Thyroid gland (tissue), 4 donors: ENCODE data around the gene MYEF2. TPM values are rescaled to one million over a fixed set of nuclear protein-coding genes. Genes with fewer than 3 reads are reported as not detected.

Experiments
- DNase-seq, 2 donors: peaks; one replicate each; pipeline ENCODE4 v3.0.0-alpha.2; 2019
- H3K27ac ChIP-seq, 3 donors: fragments of 200-600 bp; sonication (generic); 1 replicate in 2 of 3; 2 replicates in 1 of 3; pipeline ENCODE4 v1.5.1; 2016 to 2019; ENCODE audit warnings: mild to moderate bottlenecking in 1 of 3, moderate library complexity in 1 of 3
- H3K27me3 ChIP-seq: fragments of 200-600 bp; sonication (generic); one replicate; pipeline ENCODE4 v1.5.1; 2019
- H3K36me3 ChIP-seq, 2 donors: fragments of 200-600 bp; sonication (generic); one replicate each; pipeline ENCODE4 v1.5.1; 2016 to 2019
- H3K4me1 ChIP-seq, 2 donors: fragments of 200-600 bp; sonication (generic); one replicate each; pipeline ENCODE4 v1.5.1; 2017 to 2019
- H3K4me3 ChIP-seq, 3 donors: fragments of 200-600 bp; sonication (generic); replicated peaks in 1 of 3; 1 replicate in 2 of 3; 2 replicates in 1 of 3; pipeline ENCODE4 v1.5.1; 2016; ENCODE audit warnings: mild to moderate bottlenecking in 1 of 3
- H3K9me3 ChIP-seq: fragments of 200-600 bp; sonication (generic); one replicate; pipeline ENCODE4 v1.5.1; 2017
- CTCF ChIP-seq, 6 experiments: fragments of 200-600 bp in 3 of 6; fragments of 450-650 bp in 3 of 6; sonication (generic) in 3 of 6; IDR thresholded peaks; one replicate each; pipeline ENCODE4 v1.5.1; 2016 to 2019; ENCODE audit warnings: antibody characterized with exemption in 6 of 6, mild to moderate bottlenecking in 2 of 6, inconsistent platforms in 1 of 6, moderate library complexity in 1 of 6
- POLR2A ChIP-seq, 2 donors: fragments of 450-650 bp; IDR thresholded peaks; one replicate each; pipeline ENCODE4 v1.6.1; 2017; ENCODE audit warnings: antibody characterized with exemption in 2 of 2, mild to moderate bottlenecking in 2 of 2, moderate library complexity in 1 of 2
- WGBS, 2 donors: methylation state at CpG; one replicate each; pipeline ENCODE4 v1.1.5; 2017; 5-methylcytosine and 5-hydroxymethylcytosine counted together
- intact Hi-C: fragments of 100-400 bp; cut with DNase I; formaldehyde crosslinking; loops from one replicate; pipeline ENCODE4 v1.15.1; 2023
- total RNA-seq, 4 donors: library from RNA; depleted of rRNA; stranded (reverse); fragments of >200 nt; gene quantifications; one replicate each; pipeline ENCODE4 v1.2.3, GENCODE V29; 2016

MYEF2 gene
- total RNA-seq, 4 donors from 2014 or later: 6.4 to 19.4 (median 11.9) TPM

- H3K27ac ChIP-seq: no peak overlapping the region
- H3K36me3 ChIP-seq: no peaks in the 10 kb centered on the region
- WGBS, 2 donors: 90 to 95% methylated on average over 1 of the region's 1 CpG
- peaks cover 0 to 6% of the 10 kb centered on the region in 2 donors for H3K4me1 ChIP-seq
- intact Hi-C loops: no loop called here
- TF ChIP-seq POLR2A (IDR thresholded peaks at IDR 0.05) (no peak), CTCF (IDR thresholded peaks at IDR 0.05) (no peak)
- no peaks in the 10 kb centered on the region for H3K27me3 ChIP-seq
- H3K4me3 ChIP-seq: no peak overlapping the region
- no peak for DNase-seq
- H3K9me3 ChIP-seq: no peaks in the 10 kb centered on the region
Measured at GRCh38 chr15:48143856-48144255, 34.2 kb downstream of the MYEF2 start.

GRCh38 chr15:48132874-48133273 is 45.2 kb downstream of the MYEF2 start:
- no peaks in the 10 kb centered on the region for H3K27me3 ChIP-seq
- no peak overlapping the region for H3K4me3 ChIP-seq
- H3K36me3 ChIP-seq: no peaks in the 10 kb centered on the region
- TF ChIP-seq POLR2A (IDR thresholded peaks at IDR 0.05) (no peak), CTCF (IDR thresholded peaks at IDR 0.05) (no peak)
- 92 to 94% methylated on average over 6 of the region's 6 CpGs for WGBS, 2 donors
- intact Hi-C loops: no loop called here
- H3K9me3 ChIP-seq: no peaks in the 10 kb centered on the region
- H3K4me1 ChIP-seq: no peaks in the 10 kb centered on the region
- no peak for DNase-seq
- H3K27ac ChIP-seq: no peak overlapping the region

GRCh38 chr15:48131324-48131723 is 46.8 kb downstream of the MYEF2 start:
- H3K27me3 ChIP-seq: no peaks in the 10 kb centered on the region
- no peak for TF ChIP-seq CTCF (IDR thresholded peaks at IDR 0.05)
- no peak for TF ChIP-seq POLR2A (IDR thresholded peaks at IDR 0.05)
- no peak overlapping the region for H3K27ac ChIP-seq
- DNase-seq: no peak
- H3K4me1 ChIP-seq: no peaks in the 10 kb centered on the region
- H3K36me3 ChIP-seq: no peaks in the 10 kb centered on the region
- intact Hi-C loops: no loop called here
- no peak overlapping the region for H3K4me3 ChIP-seq
- H3K9me3 ChIP-seq: no peaks in the 10 kb centered on the region

GRCh38 chr15:48126667-48127355 is 51.3 kb downstream of the MYEF2 start:
- Histone ChIP-seq H3K27me3 (no peaks in the 10 kb centered on the region), H3K27ac (no peak overlapping the region), H3K4me1 (no peaks in the 10 kb centered on the region), H3K36me3 (no peaks in the 10 kb centered on the region), H3K4me3 (no peak overlapping the region), H3K9me3 (no peaks in the 10 kb centered on the region)
- WGBS, 2 donors: 81 to 87% methylated on average over 6 of the region's 6 CpGs
- TF ChIP-seq CTCF (IDR thresholded peaks at IDR 0.05) (no peak), POLR2A (IDR thresholded peaks at IDR 0.05) (no peak)
- intact Hi-C loops: no loop called here
- no peak for DNase-seq

- intact Hi-C loops: no loop called here
- Histone ChIP-seq H3K4me1 (no peaks in the 10 kb centered on the region), H3K27me3 (no peaks in the 10 kb centered on the region), H3K27ac (no peak overlapping the region), H3K9me3 (no peaks in the 10 kb centered on the region), H3K36me3 (no peaks in the 10 kb centered on the region), H3K4me3 (no peak overlapping the region)
- DNase-seq: no peak
- 87 to 88% methylated on average over 8 of the region's 8 CpGs for WGBS, 2 donors
- TF ChIP-seq POLR2A (IDR thresholded peaks at IDR 0.05) (no peak), CTCF (IDR thresholded peaks at IDR 0.05) (no peak)
Measured at GRCh38 chr15:48121849-48122248, 56.2 kb downstream of the MYEF2 start.
